GM21381 (cell line): ENCODE data around the gene TSR1.
A peak's percentile ranks its signal among the peaks of the same experiment; 100 is the strongest.

Source experiments
- ATAC-seq: cut with Tn5 transposase; IDR thresholded peaks from one replicate; pipeline ENCODE4 v1.9.1; 2021; ENCODE audit warnings: mild to moderate bottlenecking, moderate library complexity; ENCODE audit not compliant: unreplicated experiment

Gene TSR1

GRCh38 chr17:2336215-2336851 lies at the start of gene TSR1:
TSR1 (minus strand) TSS chr17:2336457; CDS start chr17:2336427, 30 bp downstream.
- ATAC-seq: peak; percentile 77

- ATAC-seq: no peak
These were observed 49.3 kb upstream of the TSR1 start for GRCh38 chr17:2385240-2386210.

- no peak for ATAC-seq
These were observed 48.3 kb upstream of the TSR1 start for GRCh38 chr17:2384439-2385127.

GRCh38 chr17:2383628-2384167 lies 47.4 kb upstream of the TSR1 start:
- no peak for ATAC-seq

GRCh38 chr17:2380950-2381649 lies 44.8 kb upstream of the TSR1 start:
- no peak for ATAC-seq

- ATAC-seq: no peak
These were observed 44.1 kb upstream of the TSR1 start for GRCh38 chr17:2380226-2380922.

- no peak for ATAC-seq
These were observed 43.4 kb upstream of the TSR1 start for GRCh38 chr17:2379489-2380225.

- ATAC-seq: no peak
These were observed 42.6 kb upstream of the TSR1 start for GRCh38 chr17:2378905-2379304.

GRCh38 chr17:2377659-2378058 lies 41.4 kb upstream of the TSR1 start:
- no peak for ATAC-seq

- ATAC-seq: no peak
These were observed 39.9 kb upstream of the TSR1 start for GRCh38 chr17:2376107-2376506.

GRCh38 chr17:2375406-2375805 lies 39.1 kb upstream of the TSR1 start:
- no peak for ATAC-seq

- ATAC-seq: no peak
These were observed 38.5 kb upstream of the TSR1 start for GRCh38 chr17:2374549-2375285.

GRCh38 chr17:2373179-2373578 lies 36.9 kb upstream of the TSR1 start:
- no peak for ATAC-seq

GRCh38 chr17:2372681-2373080 lies 36.4 kb upstream of the TSR1 start:
- ATAC-seq: no peak

- ATAC-seq: no peak
These were observed 35.9 kb upstream of the TSR1 start for GRCh38 chr17:2372180-2372579.

GRCh38 chr17:2371183-2372130 lies 35.2 kb upstream of the TSR1 start:
- ATAC-seq: no peak

GRCh38 chr17:2370211-2370589 lies 33.9 kb upstream of the TSR1 start:
- ATAC-seq: no peak
